Adrenal gland (tissue), 5 donors: ENCODE results near the gene AMFR.

ENCODE experiments used
- POLR2A ChIP-seq, 2 donors: fragments of 450-650 bp; IDR thresholded peaks; one replicate each; pipeline ENCODE4 v1.6.1; 2017; ENCODE audit warnings: antibody characterized with exemption in 2 of 2, mild to moderate bottlenecking in 2 of 2, moderate library complexity in 1 of 2
- TF ChIP-seq, protein P1 (sequence below), 6 experiments: fragments of 450-650 bp in 4 of 6; fragments of 200-600 bp in 2 of 6; sonication (generic) in 1 of 6; IDR thresholded peaks; 1 replicate in 5 of 6; 2 replicates in 1 of 6; pipeline versions ENCODE4 v1.5.1 to v1.8.0; 2016 to 2021; ENCODE audit warnings: antibody characterized with exemption in 6 of 6, mild to moderate bottlenecking in 2 of 6, moderate library complexity in 1 of 6
- donor health status: DM: no; HTN: no; CAD: no.

DNA sequence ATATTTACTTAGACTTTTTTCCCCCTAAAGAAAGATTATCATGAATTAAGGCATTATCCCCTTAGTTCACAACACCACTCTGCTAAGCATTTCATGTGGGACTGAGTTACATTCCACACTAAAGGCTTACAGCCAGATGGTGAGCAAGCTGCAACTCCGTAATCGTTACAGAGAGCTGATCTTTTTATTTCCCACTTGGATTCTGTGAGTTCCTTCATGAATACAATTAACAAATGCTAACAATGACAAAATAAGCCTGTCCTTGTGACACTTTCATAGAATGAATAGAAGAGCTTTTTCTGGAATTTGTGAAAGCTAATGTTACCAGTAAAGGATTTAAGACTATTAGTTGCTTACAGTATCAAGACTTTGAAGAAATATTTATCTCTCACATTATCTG, 34.8 kb upstream of the AMFR start:
- TF ChIP-seq, protein P1, sequence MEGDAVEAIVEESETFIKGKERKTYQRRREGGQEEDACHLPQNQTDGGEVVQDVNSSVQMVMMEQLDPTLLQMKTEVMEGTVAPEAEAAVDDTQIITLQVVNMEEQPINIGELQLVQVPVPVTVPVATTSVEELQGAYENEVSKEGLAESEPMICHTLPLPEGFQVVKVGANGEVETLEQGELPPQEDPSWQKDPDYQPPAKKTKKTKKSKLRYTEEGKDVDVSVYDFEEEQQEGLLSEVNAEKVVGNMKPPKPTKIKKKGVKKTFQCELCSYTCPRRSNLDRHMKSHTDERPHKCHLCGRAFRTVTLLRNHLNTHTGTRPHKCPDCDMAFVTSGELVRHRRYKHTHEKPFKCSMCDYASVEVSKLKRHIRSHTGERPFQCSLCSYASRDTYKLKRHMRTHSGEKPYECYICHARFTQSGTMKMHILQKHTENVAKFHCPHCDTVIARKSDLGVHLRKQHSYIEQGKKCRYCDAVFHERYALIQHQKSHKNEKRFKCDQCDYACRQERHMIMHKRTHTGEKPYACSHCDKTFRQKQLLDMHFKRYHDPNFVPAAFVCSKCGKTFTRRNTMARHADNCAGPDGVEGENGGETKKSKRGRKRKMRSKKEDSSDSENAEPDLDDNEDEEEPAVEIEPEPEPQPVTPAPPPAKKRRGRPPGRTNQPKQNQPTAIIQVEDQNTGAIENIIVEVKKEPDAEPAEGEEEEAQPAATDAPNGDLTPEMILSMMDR (IDR thresholded peaks at IDR 0.05): no peak
- no peak for TF ChIP-seq POLR2A (IDR thresholded peaks at IDR 0.05)
